ENCODE data around the gene G0S2. TPM values are rescaled to one million over a fixed set of nuclear protein-coding genes. Genes with fewer than 3 reads are reported as not detected.
A peak's percentile ranks its signal among the peaks of the same experiment; 100 is the strongest.

Gene G0S2
- total RNA-seq, 1 experiment from 2014 or later, result 4.0 TPM

DNA sequence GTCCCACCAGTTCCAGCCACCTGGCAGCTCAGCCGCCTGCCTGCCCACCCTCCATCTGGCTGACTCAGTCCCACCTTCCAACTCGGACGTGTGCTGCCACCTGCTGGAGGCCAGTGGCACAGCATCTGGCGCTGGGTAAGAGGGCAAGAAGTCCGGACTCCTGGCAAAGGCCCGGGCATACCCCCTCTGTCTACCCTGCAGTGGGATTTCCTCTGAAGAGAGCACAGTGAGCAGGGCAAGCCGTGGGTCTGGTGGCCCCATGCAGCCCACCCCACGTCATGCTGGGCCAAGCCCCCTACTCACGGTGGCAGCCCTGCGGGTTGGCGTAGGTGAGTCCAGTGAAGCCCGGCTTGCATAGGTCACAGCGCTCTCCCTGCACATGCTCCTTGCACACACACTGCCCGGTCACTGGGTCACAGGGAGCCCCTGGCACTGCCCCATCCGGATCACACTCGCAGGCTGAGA lies 47.4 kb upstream of the G0S2 start:
- Mint-ChIP-seq H3K4me1 (ENCODE audit: low read depth, unreplicated experiment) (no peaks in the 10 kb centered on the region), H3K27me3 (ENCODE audit: unreplicated experiment) (no peaks in the 10 kb centered on the region), H3K4me3 (ENCODE audit: low read depth, unreplicated experiment) (no peak overlapping the region), H3K9me3 (ENCODE audit: low read depth, unreplicated experiment) (no peaks in the 10 kb centered on the region), H3K27ac (ENCODE audit: unreplicated experiment) (peak overlapping the region; percentile 34), H3K36me3 (ENCODE audit: insufficient read depth, unreplicated experiment) (peaks cover 73% of the 10 kb centered on the region)
- CTCF ChIA-PET, result interaction anchor here (0.9 to 1.7 kb wide), 2 partner anchors 27 to 58 kb away, joined by 3 to 5 read pairs; no protein-coding TSS in a partner anchor
- intact Hi-C loops (cut with micrococcal nuclease; ENCODE audit: unreplicated experiment), result loop anchor here (5.0 kb wide), 1 partner anchor 50 kb away; no protein-coding TSS in a partner anchor
- peak; percentile 82 for DNase-seq
- TF ChIP-seq, protein P1, sequence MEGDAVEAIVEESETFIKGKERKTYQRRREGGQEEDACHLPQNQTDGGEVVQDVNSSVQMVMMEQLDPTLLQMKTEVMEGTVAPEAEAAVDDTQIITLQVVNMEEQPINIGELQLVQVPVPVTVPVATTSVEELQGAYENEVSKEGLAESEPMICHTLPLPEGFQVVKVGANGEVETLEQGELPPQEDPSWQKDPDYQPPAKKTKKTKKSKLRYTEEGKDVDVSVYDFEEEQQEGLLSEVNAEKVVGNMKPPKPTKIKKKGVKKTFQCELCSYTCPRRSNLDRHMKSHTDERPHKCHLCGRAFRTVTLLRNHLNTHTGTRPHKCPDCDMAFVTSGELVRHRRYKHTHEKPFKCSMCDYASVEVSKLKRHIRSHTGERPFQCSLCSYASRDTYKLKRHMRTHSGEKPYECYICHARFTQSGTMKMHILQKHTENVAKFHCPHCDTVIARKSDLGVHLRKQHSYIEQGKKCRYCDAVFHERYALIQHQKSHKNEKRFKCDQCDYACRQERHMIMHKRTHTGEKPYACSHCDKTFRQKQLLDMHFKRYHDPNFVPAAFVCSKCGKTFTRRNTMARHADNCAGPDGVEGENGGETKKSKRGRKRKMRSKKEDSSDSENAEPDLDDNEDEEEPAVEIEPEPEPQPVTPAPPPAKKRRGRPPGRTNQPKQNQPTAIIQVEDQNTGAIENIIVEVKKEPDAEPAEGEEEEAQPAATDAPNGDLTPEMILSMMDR (IDR thresholded peaks at IDR 0.05; ENCODE audit: unreplicated experiment), result peak; percentile 88
- no TSS peak for BruUV-seq (replicated peaks)

DNA sequence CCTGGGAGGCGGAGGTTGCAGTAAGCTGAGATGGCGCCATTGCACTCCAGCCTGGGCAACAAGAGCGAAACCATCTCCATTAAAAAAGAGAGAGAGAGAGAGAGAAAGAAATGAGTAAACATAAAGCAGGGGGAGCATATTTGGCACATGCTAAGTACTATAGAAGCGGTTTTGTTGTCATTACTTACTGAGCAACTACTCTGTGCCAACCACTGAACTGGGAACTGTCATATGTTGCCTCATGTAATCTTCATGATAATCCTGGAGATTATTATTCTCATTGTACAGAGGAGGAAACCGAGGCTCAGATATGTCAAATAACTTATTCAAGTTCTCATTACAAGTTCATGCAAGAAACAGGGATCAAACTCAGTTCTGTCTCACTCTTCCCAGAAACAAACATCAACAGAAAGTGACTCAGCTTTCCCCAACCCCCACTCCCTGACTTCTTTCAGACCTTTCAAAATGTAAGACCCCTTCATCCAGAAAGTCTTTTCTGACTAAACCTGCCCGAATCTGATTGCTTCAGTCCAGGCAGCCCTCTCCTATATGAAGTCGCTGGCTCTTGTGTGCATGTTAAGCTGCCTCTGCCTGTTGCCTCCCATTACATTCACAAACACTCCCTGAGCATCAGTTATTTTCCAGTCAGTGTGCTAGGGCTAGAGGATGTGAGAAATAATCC lies 46.5 kb upstream of the G0S2 start:
- H3K9me3 Mint-ChIP-seq (ENCODE audit: low read depth, unreplicated experiment), result no peaks in the 10 kb centered on the region
- DNase-seq, result no peak
- H3K4me1 Mint-ChIP-seq (ENCODE audit: low read depth, unreplicated experiment), result no peaks in the 10 kb centered on the region
- CTCF ChIA-PET, result interaction anchor here (1.0 kb wide), 1 partner anchor 24 kb away, joined by 3 read pairs; no protein-coding TSS in a partner anchor
- H3K4me3 Mint-ChIP-seq (ENCODE audit: low read depth, unreplicated experiment), result no peak overlapping the region
- TSS peak; percentile 7 for BruUV-seq (replicated peaks)
- intact Hi-C loops (cut with micrococcal nuclease; ENCODE audit: unreplicated experiment), result loop anchor here (5.0 kb wide), 1 partner anchor 51 kb away; no protein-coding TSS in a partner anchor
- H3K27ac Mint-ChIP-seq (ENCODE audit: unreplicated experiment), result no peak overlapping the region
- no peaks in the 10 kb centered on the region for H3K27me3 Mint-ChIP-seq (ENCODE audit: unreplicated experiment)
- TF ChIP-seq, protein P1 (IDR thresholded peaks at IDR 0.05; ENCODE audit: unreplicated experiment), result no peak
- peaks cover 82% of the 10 kb centered on the region for H3K36me3 Mint-ChIP-seq (ENCODE audit: insufficient read depth, unreplicated experiment)

DNA sequence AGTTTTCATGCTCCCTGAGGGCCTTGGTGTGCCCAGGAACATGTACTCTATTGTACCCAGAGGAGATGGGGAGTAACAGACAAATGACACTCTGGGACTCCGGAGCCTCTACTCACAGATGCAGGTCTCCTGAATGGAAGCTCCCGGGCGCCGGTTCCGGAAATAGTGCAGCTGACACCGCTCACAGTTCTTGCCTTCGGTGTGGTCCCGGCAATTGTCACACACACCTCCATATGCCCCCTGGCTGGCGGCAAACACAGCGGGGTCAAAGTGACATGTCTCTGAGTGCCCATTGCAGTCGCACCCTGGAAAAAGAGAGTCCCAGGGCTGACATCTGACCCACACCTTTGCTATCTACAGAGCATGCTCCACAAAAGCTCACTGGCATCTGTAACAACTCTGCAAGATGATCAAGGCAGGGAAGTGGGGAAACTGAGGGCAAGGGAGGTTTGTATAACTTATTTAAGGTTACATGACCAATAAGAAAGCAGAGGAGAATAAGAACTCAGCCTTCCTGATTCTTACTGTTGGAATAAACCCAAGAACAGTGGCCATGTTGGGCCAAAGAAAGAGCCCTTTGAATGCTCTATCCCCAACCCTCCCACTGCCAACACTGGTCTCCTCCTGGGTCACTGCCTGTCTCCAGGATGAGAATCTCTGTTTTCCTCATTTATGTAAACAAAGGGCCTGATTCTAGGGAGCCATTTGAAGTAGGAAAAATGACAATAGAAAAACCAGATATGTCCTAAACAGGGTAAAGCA lies 45.4 kb upstream of the G0S2 start:
- DNase-seq, result no peak
- Mint-ChIP-seq H3K36me3 (ENCODE audit: insufficient read depth, unreplicated experiment) (peaks cover 82% of the 10 kb centered on the region), H3K27ac (ENCODE audit: unreplicated experiment) (no peak overlapping the region), H3K9me3 (ENCODE audit: low read depth, unreplicated experiment) (no peaks in the 10 kb centered on the region), H3K4me3 (ENCODE audit: low read depth, unreplicated experiment) (no peak overlapping the region), H3K4me1 (ENCODE audit: low read depth, unreplicated experiment) (peaks cover under 1% of the 10 kb centered on the region), H3K27me3 (ENCODE audit: unreplicated experiment) (no peaks in the 10 kb centered on the region)
- BruUV-seq (replicated peaks), result no TSS peak
- intact Hi-C loops (cut with micrococcal nuclease; ENCODE audit: unreplicated experiment), result loop anchor here (5.0 kb wide), 1 partner anchor 53 kb away; no protein-coding TSS in a partner anchor
- TF ChIP-seq, protein P1 (IDR thresholded peaks at IDR 0.05; ENCODE audit: unreplicated experiment), result no peak
- CTCF ChIA-PET, result interaction anchor here (1.0 kb wide), 1 partner anchor 23 kb away, joined by 3 read pairs; no protein-coding TSS in a partner anchor

DNA sequence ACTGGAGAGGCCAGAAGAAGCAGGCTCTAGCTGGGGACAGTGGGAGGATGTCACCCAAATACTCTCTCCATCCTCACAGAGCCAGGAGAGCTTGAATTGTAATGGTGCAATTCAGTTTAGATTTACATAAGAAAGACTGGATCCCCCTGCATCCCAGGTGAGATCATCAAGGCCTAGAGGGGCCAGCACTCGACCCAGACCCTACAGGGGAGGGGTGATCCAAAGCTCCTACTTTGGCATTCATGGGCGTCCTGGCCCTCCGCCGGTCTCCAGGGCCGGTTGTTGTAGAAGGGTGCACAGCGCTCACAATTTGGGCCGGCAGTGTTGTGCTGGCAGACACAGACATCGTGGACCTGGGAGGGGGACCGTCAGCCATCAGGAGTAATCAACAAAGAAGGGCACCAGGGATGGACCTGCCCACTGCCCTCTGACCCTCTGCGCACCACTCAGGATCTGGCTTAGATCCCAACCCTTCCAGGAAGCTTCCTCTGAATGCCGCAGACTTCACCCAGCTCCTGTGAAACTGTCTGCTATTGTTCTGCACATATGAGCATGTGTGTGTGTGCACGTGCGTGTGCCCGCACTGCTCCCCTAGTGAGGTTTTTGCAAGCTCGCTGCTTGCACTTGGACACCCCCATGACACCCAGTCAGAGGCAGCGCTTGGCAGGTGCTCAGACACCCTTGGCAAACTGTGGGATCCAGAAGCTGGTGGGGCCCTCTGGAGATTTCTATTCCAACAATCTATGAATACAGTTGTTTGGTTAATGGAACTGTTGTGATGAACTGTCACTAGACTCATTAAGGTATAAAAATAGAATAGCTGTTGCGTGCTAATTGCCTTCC lies 44.6 kb upstream of the G0S2 start:
- peaks cover 83% of the 10 kb centered on the region for H3K36me3 Mint-ChIP-seq (ENCODE audit: insufficient read depth, unreplicated experiment)
- intact Hi-C loops (cut with micrococcal nuclease; ENCODE audit: unreplicated experiment), result no loop called here
- TF ChIP-seq, protein P1 (IDR thresholded peaks at IDR 0.05; ENCODE audit: unreplicated experiment), result no peak
- CTCF ChIA-PET, result interaction anchor here (1.2 to 1.7 kb wide), 2 partner anchors 12 to 19 kb away, joined by 4 to 6 read pairs; no protein-coding TSS in a partner anchor
- H3K4me1 Mint-ChIP-seq (ENCODE audit: low read depth, unreplicated experiment), result peaks cover 7% of the 10 kb centered on the region
- no peak overlapping the region for H3K27ac Mint-ChIP-seq (ENCODE audit: unreplicated experiment)
- H3K4me3 Mint-ChIP-seq (ENCODE audit: low read depth, unreplicated experiment), result no peak overlapping the region
- no peaks in the 10 kb centered on the region for H3K27me3 Mint-ChIP-seq (ENCODE audit: unreplicated experiment)
- H3K9me3 Mint-ChIP-seq (ENCODE audit: low read depth, unreplicated experiment), result no peaks in the 10 kb centered on the region
- BruUV-seq (replicated peaks), result no TSS peak
- DNase-seq, result no peak

All from Calu3 (cell line).